K562 (cell line): Measurements from ENCODE around the gene TDRD12.

Source experiments
- IRF1 ChIP-seq: sonication (generic); formaldehyde crosslinking; IDR thresholded peaks from 2 replicates; pipeline ENCODE4 v1.8.0; 2022; ENCODE audit warnings: missing genetic modification reagents, mild to moderate bottlenecking, borderline replicate concordance
- STAT5B ChIP-seq: fragments of 250-450 bp; sonication (Bioruptor Pico); IDR thresholded peaks from 2 replicates; pipeline ENCODE4 v1.8.0; 2021; ENCODE audit warnings: mild to moderate bottlenecking, inconsistent platforms
- TF ChIP-seq, protein P1 (sequence below), 3 experiments: IDR thresholded peaks in 2 of 3; conservative IDR thresholded peaks in 1 of 3; 2 replicates each; pipeline ENCODE4 v1.5.1; 2011 to 2012; ENCODE audit warnings: low read length in 3 of 3, mild to moderate bottlenecking in 3 of 3, control low read depth in 2 of 3, improper control_type of control experiment in 1 of 3, inconsistent platforms in 1 of 3, low read depth in 1 of 3, mixed read lengths in 1 of 3, moderate library complexity in 1 of 3; ENCODE audit not compliant: insufficient read depth in 2 of 3
- TF ChIP-seq, protein P2 (sequence below): fragments of 250-450 bp; sonication (Bioruptor Pico); IDR thresholded peaks from 2 replicates; pipeline ENCODE4 v1.5.0; 2022; ENCODE audit warnings: mild to moderate bottlenecking

DNA sequence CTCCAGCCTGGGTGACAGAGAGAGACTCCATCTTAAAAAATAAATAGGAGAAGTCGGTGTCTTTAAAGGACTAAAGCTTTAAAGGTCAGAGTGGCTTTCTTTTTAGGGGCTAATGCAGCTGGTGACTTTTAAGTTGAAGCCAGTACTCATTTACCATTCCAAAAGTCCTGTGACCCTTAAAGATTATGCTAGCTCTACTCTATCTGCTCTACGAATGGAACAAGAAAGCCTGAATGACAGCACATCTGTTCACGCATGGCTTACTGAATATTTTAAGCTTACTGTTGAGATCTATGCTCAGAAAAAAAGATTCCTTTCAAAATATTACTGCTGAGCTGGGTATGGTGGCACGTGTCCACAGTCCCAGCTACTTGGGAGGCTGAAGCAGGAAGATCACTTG lies 16.4 kb downstream of the TDRD12 start:
- TF ChIP-seq, protein P1, sequence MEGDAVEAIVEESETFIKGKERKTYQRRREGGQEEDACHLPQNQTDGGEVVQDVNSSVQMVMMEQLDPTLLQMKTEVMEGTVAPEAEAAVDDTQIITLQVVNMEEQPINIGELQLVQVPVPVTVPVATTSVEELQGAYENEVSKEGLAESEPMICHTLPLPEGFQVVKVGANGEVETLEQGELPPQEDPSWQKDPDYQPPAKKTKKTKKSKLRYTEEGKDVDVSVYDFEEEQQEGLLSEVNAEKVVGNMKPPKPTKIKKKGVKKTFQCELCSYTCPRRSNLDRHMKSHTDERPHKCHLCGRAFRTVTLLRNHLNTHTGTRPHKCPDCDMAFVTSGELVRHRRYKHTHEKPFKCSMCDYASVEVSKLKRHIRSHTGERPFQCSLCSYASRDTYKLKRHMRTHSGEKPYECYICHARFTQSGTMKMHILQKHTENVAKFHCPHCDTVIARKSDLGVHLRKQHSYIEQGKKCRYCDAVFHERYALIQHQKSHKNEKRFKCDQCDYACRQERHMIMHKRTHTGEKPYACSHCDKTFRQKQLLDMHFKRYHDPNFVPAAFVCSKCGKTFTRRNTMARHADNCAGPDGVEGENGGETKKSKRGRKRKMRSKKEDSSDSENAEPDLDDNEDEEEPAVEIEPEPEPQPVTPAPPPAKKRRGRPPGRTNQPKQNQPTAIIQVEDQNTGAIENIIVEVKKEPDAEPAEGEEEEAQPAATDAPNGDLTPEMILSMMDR (IDR thresholded peaks at IDR 0.05 in 2 of 3, conservative IDR thresholded peaks at IDR 0.05 in 1 of 3; ENCODE audit: insufficient read depth in 2 of 3, low read depth in 1 of 3, low read length in 3 of 3): no peak
- TF ChIP-seq, protein P2, sequence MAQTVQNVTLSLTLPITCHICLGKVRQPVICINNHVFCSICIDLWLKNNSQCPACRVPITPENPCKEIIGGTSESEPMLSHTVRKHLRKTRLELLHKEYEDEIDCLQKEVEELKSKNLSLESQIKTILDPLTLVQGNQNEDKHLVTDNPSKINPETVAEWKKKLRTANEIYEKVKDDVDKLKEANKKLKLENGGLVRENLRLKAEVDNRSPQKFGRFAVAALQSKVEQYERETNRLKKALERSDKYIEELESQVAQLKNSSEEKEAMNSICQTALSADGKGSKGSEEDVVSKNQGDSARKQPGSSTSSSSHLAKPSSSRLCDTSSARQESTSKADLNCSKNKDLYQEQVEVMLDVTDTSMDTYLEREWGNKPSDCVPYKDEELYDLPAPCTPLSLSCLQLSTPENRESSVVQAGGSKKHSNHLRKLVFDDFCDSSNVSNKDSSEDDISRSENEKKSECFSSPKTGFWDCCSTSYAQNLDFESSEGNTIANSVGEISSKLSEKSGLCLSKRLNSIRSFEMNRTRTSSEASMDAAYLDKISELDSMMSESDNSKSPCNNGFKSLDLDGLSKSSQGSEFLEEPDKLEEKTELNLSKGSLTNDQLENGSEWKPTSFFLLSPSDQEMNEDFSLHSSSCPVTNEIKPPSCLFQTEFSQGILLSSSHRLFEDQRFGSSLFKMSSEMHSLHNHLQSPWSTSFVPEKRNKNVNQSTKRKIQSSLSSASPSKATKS (CRISPR knock-in tag): no peak
- TF ChIP-seq IRF1 (CRISPR knock-in tag) (no peak), STAT5B (CRISPR knock-in tag) (no peak)
